NCI-H2227 treated with DMSO at 0.1 percent for 48 hours (cell line): Measurements from ENCODE around the gene DCLRE1A.

Source experiments
- DNase-seq: peaks from one replicate; lab custom pipeline; 2025; lab: John Stamatoyannopoulos, UW

The DCLRE1A gene

DNA sequence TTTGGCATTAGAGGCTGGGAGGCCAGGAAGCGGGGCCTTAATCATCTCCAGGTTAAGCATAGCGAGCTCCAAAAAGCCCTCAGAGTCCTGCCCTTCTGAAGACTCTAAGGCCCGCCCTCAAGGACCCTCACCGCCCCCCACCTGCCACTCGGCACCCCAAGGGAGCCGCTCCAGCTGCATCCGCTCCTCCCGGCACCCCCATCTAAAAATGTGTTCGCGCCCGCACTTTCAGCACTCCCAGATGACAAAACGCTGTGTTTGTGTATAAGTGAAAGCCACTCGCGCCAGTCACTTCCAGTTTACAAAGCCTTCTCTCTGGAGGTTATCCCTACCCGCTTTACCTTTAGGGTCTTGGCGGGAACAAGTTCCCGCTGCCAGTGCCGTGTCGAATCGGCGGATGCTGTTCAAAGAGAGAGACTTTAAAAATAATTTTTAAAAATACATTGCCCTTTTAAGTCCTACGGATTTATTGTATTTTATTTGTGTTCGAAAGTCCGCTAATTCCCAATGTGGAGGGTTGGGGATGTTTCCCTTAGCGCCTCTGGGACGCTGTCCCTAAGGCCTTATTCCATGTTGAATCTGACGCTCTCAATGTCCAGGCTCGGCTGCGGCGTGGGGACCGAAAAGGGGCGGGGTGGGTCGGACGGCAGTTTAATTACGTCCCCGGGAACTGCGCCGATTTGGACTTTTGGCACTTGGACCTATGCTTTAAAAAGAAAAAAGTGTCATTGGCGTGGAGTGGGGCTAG is at the start of gene DCLRE1A, which contains the start of gene NHLRC2:
Gene DCLRE1A, minus strand, starts transcription at position 70 of the 748 bp plus-strand sequence. CDS start 900 bp downstream, outside the sequence.
Gene NHLRC2, plus strand, starts transcription at position 649 of the 748 bp plus-strand sequence. CDS start 212 bp downstream, outside the sequence.
- DNase-seq, result peak; percentile 87

DNA sequence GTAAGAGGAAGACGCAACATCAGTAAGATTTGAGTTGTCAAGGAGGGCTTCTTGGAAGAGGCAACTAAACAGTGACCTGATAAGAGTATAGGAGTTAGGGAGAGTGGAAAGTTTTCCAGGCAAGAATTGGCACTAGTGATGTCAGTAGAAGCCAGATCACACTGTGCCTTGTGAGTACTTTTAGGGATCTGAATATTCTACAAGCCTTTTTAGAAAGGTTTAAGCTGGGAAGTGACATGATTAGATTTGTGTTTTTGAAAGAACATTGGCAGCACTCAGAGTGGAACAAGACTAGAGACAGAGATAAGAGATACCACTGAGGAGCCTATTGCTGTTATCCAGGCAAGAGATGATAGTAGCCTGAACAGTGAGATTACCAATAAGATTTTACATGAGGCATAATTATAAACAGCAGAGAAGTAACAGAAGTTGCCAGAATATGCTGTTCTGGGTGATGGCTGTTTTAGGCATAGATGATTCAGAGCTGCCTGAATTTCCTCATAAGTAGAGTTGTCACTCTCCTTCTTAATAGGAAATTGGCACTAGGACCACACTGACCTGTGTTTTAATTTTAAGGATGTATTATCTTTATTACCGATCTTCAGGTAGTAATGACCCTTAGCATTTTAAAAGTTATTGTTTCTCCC is 46.2 kb upstream of the DCLRE1A start:
- DNase-seq, result no peak

DNA sequence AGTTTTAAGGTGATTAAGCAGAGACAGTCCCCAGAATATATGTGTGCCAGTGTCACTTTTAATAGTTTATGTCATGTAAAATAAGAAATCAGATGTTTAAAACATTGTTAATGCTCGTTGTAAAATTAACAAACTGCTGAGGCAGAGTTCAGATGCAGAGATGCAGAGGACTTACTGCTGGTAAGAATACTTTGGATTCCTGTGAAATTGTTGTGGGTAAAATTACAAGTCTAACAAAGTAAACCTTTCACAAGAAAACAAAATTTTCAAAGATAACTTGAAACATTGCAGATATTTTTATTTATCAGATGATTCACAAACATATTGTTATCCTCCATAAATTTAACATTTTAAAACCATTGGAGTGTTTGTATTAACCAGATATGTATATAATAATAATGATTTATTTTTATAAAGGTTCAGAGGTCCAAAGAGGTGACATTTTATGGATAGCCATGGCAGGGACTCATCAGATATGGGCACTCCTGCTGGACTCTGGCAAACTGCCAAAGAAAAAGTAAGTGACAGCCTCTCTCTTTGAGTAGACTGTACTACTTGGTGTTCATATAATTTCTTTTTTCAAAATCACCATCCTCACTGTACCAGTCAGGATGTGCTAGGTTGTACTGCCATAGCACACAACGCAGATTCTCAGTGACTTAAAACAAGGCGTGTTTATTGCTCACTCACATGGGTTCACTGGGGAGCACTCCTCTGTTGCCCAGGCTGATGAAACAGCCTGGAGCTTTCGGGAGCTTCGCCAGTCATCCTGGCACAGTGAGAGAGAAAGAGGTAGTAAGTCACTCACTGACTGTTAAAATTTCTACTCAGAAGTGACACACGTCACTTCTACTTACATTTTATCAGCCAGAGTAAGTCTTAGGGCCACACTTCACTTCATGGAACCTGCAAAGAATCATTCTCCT is 44.1 kb upstream of the DCLRE1A start:
- peak; percentile 18 for DNase-seq

DNA sequence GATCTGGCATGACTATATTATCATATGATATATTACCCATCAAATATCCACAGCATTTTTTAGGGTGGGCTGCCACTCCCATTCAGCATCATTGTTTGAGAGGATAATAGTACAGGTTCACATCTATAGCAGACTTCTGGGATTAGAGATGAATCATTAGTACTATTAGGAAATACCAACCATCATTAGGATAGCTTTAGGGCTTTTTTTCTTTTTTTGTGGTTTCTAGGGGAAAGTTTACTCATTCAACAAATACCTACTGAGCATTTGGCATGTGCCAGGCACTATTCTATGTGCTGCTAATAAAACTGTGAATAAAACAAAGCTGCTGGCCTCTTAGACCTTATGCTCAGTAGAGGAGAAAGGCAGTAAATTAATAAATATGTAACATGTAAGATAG is 41.1 kb upstream of the DCLRE1A start:
- DNase-seq, result no peak

DNA sequence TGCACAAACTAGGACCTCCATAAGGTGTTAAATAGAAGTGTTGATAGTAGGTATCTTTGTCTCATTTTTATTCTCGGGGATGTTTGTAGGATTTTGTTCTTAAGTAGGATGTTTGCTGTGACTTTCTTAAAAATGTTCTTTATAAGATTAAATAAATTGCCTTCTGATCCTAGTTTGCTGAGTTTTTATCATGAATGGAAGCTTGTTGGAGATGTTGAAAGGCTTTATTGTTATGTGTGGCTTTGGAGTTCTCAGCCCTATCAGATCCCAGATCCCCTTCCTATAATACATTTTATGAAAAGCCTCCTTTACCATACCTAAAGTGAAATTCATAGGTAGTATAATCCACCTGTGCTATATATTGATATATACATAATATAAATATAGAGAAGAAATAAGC is 40.7 kb upstream of the DCLRE1A start:
- DNase-seq, result no peak

DNA sequence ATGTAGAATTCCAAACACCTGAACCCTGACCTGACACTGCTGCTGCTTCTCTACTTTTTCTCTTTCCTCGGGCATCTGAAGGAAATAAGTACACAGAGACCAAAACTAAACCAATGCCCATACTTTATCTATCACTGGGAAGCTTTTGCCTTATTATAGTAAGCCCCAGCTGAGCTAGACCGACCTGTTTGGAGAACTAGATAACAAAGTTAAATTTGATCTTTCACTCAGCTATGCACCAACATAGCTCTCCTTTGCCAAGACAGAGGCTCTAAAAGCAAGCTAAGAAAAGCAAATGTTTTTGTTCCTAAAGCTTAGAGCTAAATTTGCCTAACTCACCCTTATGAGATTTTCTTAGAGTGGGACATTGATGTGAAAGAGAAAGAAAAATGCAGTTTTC is 39.7 kb upstream of the DCLRE1A start:
- no peak for DNase-seq

DNA sequence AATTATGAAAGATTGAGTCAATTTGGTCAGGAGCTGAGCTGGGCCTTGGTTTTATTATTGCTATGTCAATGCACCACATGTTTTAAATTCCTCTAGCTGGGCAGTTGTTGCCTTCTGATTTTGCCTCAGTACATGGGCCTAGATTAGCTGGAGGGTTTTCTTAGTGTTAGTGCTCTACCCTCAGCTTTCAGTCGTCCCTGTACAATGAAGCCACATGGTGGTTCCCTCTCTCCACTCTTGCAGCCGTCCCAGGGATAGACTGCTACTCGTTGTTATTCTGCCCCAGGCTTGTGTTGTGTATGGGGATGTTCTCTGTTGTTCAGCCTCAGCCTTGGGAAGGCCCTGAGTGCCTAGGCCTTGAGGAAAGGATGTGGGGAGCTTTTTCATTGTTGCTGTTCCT is 37.6 kb upstream of the DCLRE1A start:
- no peak for DNase-seq

DNA sequence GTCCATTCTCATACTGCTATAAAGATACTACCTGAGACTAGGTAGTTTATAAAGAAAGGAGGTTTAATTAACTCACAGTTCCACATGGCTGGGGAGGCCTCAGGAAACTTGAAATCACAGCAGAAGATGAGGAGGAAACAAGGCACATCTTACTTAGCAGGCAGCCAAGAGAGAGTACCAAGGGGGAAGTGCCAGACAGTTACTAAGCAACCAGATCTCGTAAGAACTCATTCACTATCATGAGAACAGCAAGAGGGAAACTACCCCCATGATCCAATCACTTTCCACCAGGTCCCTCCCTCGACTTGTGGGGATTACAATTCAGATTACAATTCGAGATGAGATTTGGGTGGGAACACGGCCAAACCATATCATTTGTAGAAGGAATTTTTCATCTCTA is 36.9 kb upstream of the DCLRE1A start:
- no peak for DNase-seq

DNA sequence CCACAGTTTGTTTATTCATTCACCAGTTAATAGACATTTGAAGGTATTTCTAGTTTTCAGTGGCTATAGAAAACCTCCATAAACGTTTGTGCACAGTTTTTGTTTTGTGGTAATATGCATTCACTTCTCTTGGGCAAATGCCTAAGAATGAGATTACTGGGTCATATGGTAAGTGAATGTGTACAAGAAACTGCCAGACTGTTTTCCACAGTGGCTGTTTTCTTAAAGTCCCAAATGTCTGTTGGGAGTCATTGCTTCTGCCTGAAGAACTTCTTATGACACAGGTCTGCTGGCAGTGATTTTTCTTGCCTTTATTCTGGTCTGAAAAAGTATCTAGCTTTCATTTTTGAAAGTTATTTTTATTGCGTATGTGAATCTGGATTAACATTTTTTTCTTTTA is 36.0 kb upstream of the DCLRE1A start:
- no peak for DNase-seq

DNA sequence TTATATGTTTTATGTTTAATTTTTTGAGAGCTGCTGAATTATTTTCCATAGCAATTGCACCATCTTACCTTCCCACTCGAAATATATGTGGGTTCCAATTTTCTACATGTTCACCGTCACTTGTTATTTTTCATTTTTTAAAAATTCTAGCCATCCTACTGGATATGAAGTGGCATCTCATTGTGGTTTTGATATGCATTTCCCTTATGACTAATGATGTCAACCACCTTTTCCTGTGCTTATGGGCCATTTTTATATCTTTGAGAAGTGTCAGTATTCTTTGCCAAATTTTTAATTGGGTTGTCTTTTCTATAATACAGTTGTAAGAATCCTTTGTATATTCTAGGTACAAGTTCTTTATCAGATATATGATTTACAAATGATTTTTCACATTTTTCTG is 28.4 kb upstream of the DCLRE1A start:
- no peak for DNase-seq

DNA sequence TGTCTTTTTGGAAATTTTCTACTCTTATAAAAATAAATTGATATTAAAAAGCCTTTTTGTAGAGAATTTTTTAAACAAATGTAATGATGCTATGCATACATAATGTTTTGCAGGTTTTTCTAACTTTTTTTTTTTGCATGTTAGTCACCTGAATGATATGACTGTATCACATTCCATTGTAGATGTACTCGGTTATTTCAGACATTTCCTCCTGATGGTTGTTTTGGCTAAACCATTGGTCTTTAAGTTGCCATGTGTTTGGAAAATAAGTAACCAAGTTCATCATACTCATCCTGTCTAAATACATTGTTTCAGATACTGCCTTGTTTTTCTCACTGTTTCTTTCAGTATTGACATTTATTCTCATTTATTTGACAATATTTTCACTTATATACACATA is 26.4 kb upstream of the DCLRE1A start:
- DNase-seq, result no peak

DNA sequence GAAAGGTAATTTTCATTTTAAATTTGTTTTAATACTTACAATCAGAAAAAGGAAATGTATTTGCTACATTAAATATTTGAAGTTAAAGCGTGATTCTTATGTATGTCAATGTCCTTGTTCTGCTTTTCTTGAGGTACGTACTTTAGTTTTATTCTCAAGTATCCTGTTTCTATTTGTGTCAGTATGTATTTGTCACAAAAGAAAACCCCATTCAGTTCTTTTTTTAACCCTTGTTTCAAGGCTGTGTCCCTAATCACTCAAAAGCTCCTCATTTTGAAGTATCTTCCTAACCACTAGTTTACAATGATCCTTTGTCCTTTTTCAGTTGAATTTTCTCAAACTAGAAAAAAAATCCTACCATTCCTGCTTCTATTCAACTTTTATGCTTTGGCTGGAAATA is 25.8 kb upstream of the DCLRE1A start:
- DNase-seq, result no peak

DNA sequence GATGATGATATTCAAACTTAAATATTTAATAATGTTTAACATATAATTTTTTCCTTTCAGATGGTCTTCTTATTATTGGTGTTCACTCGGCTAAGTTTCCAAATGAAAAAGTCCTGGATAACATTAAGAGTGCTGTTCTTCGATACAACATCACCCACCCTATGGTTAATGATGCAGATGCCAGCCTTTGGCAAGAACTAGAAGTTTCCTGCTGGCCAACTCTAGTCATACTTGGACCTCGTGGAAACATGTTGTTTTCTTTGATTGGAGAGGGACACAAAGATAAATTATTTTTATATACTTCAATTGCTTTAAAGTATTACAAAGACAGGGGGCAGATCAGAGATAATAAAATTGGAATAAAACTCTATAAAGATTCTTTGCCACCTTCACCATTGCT is 22.6 kb upstream of the DCLRE1A start:
- DNase-seq, result no peak

DNA sequence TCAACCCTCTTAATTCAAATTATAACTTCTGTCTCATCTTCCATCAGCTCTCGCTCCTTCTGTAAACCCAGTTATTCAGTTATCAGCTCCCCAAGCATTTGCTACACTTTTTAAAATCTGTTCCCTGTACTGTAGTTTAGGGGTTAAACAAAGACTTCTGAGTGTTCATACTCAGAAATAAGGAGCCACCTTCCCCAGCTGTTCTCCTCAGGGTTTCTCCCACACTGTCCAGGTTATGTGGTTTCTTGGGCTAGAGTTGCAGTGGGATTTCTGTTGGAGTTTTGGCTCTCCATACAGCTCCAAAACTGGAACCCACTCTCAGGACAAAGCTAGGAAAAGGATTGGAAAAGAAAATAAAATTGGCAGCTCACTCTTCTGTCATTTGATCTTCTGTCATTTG is 21.3 kb upstream of the DCLRE1A start:
- DNase-seq, result no peak

DNA sequence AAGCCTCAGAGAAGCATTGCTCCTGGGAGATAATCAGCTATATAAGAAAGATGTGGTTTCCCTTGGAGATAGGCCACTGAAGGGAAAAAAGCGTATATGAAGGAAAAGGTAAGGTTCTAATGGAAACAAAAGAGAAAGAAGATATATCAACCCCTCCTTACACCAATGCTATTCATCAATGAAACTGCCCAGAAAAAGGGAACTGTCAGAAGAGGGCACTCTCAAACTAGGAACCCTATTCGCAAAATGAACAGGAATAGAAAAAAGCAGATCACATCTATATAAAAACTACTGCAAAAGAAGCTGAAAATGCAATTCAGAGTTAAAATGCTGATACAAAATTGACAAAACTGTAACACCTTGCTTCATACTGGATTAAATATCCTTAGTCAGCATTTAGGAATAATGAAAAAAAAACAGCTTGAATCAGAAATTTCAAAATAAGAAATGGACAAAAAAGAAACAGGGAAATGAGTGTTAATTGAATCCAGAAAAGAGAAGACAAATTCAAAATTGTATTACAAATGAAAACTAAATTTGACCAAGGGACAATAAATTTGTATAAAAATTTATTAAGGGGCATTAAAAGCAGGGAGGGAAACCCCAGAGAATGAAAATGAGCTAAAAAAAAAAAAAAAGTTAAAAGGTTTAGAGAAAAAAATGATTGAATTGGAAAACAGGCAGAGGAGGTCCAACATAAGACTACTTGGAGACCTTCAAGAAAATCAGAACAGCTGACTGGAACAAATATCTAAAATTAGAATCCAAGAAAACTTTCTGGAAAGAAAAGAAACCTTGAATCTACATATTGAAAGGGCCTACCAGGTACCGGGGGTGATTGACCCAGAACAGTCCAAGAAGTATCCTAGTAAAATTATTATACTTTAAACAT is 18.5 kb upstream of the DCLRE1A start:
- no peak for DNase-seq

DNA sequence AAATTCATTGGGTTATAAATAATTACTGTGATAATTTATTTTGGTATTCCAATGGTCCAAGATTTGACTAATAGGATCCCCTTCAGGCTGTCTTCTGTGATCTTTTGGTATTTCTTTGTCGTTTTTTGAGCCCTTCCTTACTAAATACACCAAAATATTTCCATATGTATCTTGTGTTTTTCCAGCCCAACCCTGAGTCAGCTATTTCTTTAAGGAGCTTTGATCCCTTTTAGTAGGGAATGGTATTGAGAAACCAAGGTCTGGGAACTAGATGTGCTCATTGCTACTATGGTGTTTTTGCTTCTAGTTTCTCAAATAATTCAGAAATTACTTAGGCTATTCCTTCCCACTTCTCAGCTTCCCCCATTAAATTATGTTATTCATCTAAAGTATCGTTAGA is 15.9 kb upstream of the DCLRE1A start:
- no peak for DNase-seq

DNA sequence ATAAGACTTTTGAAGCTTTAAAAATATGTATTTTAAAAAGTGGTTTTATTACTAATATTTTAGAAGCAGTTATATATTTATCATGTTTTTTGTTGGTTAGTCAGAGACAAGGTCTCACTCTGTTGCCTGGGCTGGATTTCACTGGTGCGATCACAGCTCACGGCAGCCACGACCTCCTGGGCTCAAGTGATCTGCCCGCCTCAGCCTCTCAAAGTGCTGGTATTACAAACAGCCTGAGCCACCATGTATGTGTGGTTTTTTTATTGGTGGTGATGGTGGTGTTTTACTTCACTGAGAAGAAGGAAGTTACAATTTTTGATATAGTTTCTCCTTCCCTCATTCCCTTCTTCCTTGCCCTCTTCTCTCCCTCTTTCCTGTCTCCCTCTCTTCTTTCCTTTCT is 14.0 kb upstream of the DCLRE1A start:
- no peak for DNase-seq

DNA sequence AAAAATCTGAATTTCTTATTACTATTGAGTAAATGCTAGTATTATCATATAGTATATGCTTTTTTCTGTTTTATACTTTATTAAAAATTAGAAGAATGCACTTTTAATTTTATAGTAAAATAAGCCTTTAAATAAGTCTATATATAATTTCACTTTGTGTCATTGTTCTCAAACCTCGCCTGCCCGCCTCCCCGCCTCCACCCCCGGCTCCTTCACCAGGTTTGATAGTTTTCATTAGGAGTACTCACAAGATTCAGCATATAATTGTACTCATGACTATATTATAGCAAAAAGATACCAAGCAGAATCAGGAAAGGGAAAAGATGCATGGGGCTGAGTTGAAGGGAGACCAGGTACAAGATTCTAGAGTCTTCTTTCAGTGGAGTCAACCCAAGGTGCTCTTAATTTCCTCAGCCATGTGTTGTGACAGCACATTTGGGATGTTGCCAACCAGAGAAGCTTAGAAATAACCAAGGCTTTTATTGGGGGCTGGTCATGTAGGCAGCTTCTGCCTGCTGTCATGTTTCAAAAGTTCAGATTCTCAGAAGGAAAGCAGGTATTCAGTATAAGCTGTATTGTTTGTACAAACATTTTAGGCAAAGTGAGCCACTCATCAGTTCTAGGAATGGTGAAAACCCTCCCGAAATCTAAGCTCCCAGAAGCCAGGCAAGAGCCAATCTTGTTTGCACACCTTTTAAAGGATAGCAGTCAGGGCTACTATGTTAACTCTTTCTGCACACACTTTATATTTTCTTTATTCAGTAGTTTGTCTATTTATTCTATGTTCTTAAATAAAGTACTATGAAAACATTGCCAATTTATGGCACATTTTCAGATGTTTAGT is 12.9 kb upstream of the DCLRE1A start:
- no peak for DNase-seq

DNA sequence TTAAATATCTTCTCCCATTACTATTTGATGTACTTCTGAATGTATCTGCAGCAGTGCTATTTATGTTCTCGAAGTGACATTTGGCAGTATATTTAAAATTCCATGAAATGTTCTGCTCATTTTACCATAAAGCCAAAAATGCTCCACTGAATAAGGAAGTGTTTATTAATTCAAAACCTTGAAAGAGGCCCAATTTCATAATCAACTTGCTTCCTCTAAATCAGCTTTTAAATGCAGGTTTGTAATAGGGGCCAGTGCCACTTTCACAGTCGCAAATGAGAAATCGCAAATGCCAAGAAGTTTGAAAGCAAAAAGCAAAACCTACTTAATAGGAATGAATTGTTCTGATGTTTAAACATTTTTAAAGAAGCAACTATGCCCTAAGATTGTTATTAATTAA is 12.0 kb upstream of the DCLRE1A start:
- no peak for DNase-seq

DNA sequence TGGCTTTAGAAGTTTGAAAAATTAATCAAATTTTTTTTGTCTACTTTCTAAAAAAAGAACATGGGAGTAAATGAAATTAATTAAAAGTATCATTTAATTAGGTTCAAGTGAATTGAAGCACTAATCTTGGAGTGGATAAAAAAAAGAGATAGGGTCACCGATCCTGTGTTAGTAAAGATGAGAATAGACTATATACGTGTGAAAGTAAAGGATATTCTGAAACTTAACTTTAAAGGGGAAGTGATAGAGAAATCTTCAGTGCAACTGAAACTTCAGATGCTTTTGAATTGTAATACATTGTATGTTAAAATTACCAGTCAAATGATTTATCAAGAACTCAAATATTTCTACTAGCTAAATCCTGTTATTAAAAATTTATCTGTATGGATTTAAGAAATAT is 5.4 kb upstream of the DCLRE1A start:
- DNase-seq, result no peak

DNA sequence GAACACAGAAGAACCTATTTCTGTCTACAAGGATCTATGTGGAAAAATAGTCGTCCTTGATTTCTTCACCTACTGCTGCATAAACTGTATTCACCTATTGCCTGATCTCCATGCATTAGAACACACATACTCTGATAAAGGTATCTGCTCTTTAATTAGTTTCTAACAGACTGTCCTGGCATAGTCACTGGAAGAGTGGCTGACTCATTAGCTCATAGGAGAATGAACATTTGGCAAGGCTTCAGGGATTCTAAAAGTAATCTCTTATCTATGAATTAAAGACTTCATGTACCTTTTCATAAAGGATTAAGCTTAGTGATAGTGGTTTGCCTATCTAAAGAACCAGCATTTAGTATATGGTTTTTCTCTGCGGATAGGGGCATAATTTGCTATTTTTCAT is 4.7 kb upstream of the DCLRE1A start:
- DNase-seq, result no peak
